Glutamatergic neuron (in vitro differentiated cells): Measurements from ENCODE around the gene NDUFC2. TPM values are rescaled to one million over a fixed set of nuclear protein-coding genes. Genes with fewer than 3 reads are reported as not detected.
"Not testable (repeated sequence)": the region's sequence is repeated elsewhere in the genome, so short reads cannot be mapped to it uniquely, and the experiment has no call there.

Experiments
- DNase-seq: peaks from one replicate; pipeline ENCODE4 v3.0.0; 2022
- H3K27ac Mint-ChIP-seq: one replicate; pipeline ENCODE4 v1.8.0; 2020; ENCODE audit warnings: mild to moderate bottlenecking, mixed read lengths, inconsistent platforms; ENCODE audit not compliant: unreplicated experiment
- H3K27me3 Mint-ChIP-seq: one replicate; pipeline ENCODE4 v1.8.0; 2020; ENCODE audit warnings: mild to moderate bottlenecking, moderate library complexity, mixed read lengths, inconsistent platforms; ENCODE audit not compliant: unreplicated experiment
- H3K36me3 Mint-ChIP-seq: one replicate; pipeline ENCODE4 v1.8.0; 2020; ENCODE audit warnings: mild to moderate bottlenecking, mixed read lengths, inconsistent platforms; ENCODE audit not compliant: unreplicated experiment
- H3K4me1 Mint-ChIP-seq: one replicate; pipeline ENCODE4 v1.8.0; 2020; ENCODE audit warnings: mild to moderate bottlenecking, low read depth, mixed read lengths, inconsistent platforms; ENCODE audit not compliant: unreplicated experiment
- H3K4me3 Mint-ChIP-seq: one replicate; pipeline ENCODE4 v1.8.0; 2020; ENCODE audit warnings: mild to moderate bottlenecking, mixed read lengths, inconsistent platforms; ENCODE audit not compliant: unreplicated experiment
- H3K9me3 Mint-ChIP-seq: one replicate; pipeline ENCODE4 v1.8.0; 2020; ENCODE audit warnings: mild to moderate bottlenecking, moderate library complexity, mixed read lengths, inconsistent platforms; ENCODE audit not compliant: unreplicated experiment
- CTCF ChIP-seq: fragments of 200-600 bp; sonication (generic); IDR thresholded peaks from one replicate; pipeline ENCODE4 v1.5.0; 2021; ENCODE audit not compliant: partially characterized antibody, unreplicated experiment
- total RNA-seq: library from RNA; stranded (reverse); fragmentation: NEBNext Ultra II Directional; extraction: Animal tissue kit (Norgen Biotek cat#: 25700); gene quantifications from one replicate; pipeline ENCODE4 v1.2.1, GENCODE V29; 2021; ENCODE audit not compliant: unreplicated experiment

The NDUFC2 gene
- total RNA-seq, 1 donor from 2014 or later, result 221 TPM

- Mint-ChIP-seq H3K27me3 (no peaks in the 10 kb centered on the region), H3K36me3 (no peaks in the 10 kb centered on the region), H3K27ac (no peak overlapping the region), H3K9me3 (no peaks in the 10 kb centered on the region), H3K4me3 (no peak overlapping the region), H3K4me1 (no peaks in the 10 kb centered on the region)
- no peak for TF ChIP-seq CTCF
- DNase-seq, result no peak
Measured at GRCh38 chr11:78061088-78061920, 18.4 kb downstream of the NDUFC2 start.

- TF ChIP-seq CTCF, result no peak
- Mint-ChIP-seq H3K27ac (no peak overlapping the region), H3K4me1 (no peaks in the 10 kb centered on the region), H3K27me3 (no peaks in the 10 kb centered on the region), H3K9me3 (no peaks in the 10 kb centered on the region), H3K4me3 (no peak overlapping the region), H3K36me3 (no peaks in the 10 kb centered on the region)
- no peak for DNase-seq
Measured at GRCh38 chr11:78060533-78060932, 19.1 kb downstream of the NDUFC2 start.

- not testable (repeated sequence) for H3K27ac Mint-ChIP-seq, DNase-seq, H3K4me1 Mint-ChIP-seq, H3K36me3 Mint-ChIP-seq, H3K27me3 Mint-ChIP-seq, H3K4me3 Mint-ChIP-seq, H3K9me3 Mint-ChIP-seq
Measured at GRCh38 chr11:78059749-78060328, 19.8 kb downstream of the NDUFC2 start.

GRCh38 chr11:78057462-78058055 is 22.1 kb downstream of the NDUFC2 start:
- peak overlapping the region; percentile 33 for H3K27ac Mint-ChIP-seq
- no peaks in the 10 kb centered on the region for H3K36me3 Mint-ChIP-seq
- H3K27me3 Mint-ChIP-seq, result peaks cover 2% of the 10 kb centered on the region
- H3K4me3 Mint-ChIP-seq, result no peak overlapping the region
- TF ChIP-seq CTCF, result no peak
- no peaks in the 10 kb centered on the region for H3K4me1 Mint-ChIP-seq
- DNase-seq, result no peak
- peaks cover 3% of the 10 kb centered on the region for H3K9me3 Mint-ChIP-seq

- no peak overlapping the region for H3K4me3 Mint-ChIP-seq
- no peaks in the 10 kb centered on the region for H3K4me1 Mint-ChIP-seq
- H3K36me3 Mint-ChIP-seq, result no peaks in the 10 kb centered on the region
- H3K27me3 Mint-ChIP-seq, result peaks cover 2% of the 10 kb centered on the region
- H3K9me3 Mint-ChIP-seq, result peaks cover 3% of the 10 kb centered on the region
- no peak for DNase-seq
- TF ChIP-seq CTCF, result no peak
- H3K27ac Mint-ChIP-seq, result no peak overlapping the region
Measured at GRCh38 chr11:78056093-78056492, 23.6 kb downstream of the NDUFC2 start.
